ENCODE measurements around the gene EZR. TPM values are rescaled to one million over a fixed set of nuclear protein-coding genes. Genes with fewer than 3 reads are reported as not detected.

The EZR gene
- total and polyA plus RNA-seq, 2 of the 13 experiments (the other 11 are each of a cell fraction or from before 2014, with no cell fraction given) = 34.7 to 60.3 TPM

- TF ChIP-seq HNRNPL (IDR thresholded peaks at IDR 0.05; ENCODE audit: low read depth, low read length) (no peak), JUND (CRISPR knock-in tag; IDR thresholded peaks at IDR 0.05) (peak; percentile 53; the same call in 1 of the 2 replicates), SNAPC2 (CRISPR knock-in tag; IDR thresholded peaks at IDR 0.05) (no peak), E2F5 (CRISPR knock-in tag; conservative IDR thresholded peaks at IDR 0.05) (no peak), NFYB (CRISPR knock-in tag; IDR thresholded peaks at IDR 0.05) (no peak), TGIF2 (CRISPR knock-in tag; IDR thresholded peaks at IDR 0.05) (no peak), ZNF704 (CRISPR knock-in tag; IDR thresholded peaks at IDR 0.05; ENCODE audit: borderline replicate concordance) (no peak), PHB2 (IDR thresholded peaks at IDR 0.05; ENCODE audit: partially characterized antibody) (peak; percentile 27), ELF3 (CRISPR knock-in tag; IDR thresholded peaks at IDR 0.05) (peak; percentile 77), ZNF10 (CRISPR knock-in tag; IDR thresholded peaks at IDR 0.05; ENCODE audit: borderline replicate concordance, low read depth) (no peak), MBD4 (IDR thresholded peaks at IDR 0.05; ENCODE audit: borderline replicate concordance, low read length) (no peak), ZNF574 (CRISPR knock-in tag; IDR thresholded peaks at IDR 0.05) (peak; percentile 38; the same call in 1 of the 2 replicates), RXRB (CRISPR knock-in tag; IDR thresholded peaks at IDR 0.05; ENCODE audit: borderline replicate concordance) (peak; percentile 68; the same call in 1 of the 2 replicates), ZBTB3 (CRISPR knock-in tag; IDR thresholded peaks at IDR 0.05; ENCODE audit: borderline replicate concordance, low read depth) (no peak), SMC3 (IDR thresholded peaks at IDR 0.05; ENCODE audit: low read length) (no peak), ZBTB25 (CRISPR knock-in tag; IDR thresholded peaks at IDR 0.05) (0 out of 2 replicates have a peak, but pooled peaks have one; percentile 59), TRAFD1 (CRISPR knock-in tag; IDR thresholded peaks at IDR 0.05; ENCODE audit: borderline replicate concordance) (no peak), ZKSCAN1 (IDR thresholded peaks at IDR 0.05; ENCODE audit: low read length) (no peak), TRIM22 (IDR thresholded peaks at IDR 0.05) (0 out of 2 replicates have a peak, but pooled peaks have one; percentile 75), MYC (CRISPR knock-in tag; IDR thresholded peaks at IDR 0.05; ENCODE audit: borderline replicate concordance) (0 out of 2 replicates have a peak, but pooled peaks have one; percentile 25)
These were observed 34.1 kb upstream of the EZR start (continued) for GRCh38 chr6:158853072-158853879.
